ENCODE results near the gene EID1.

The EID1 gene

DNA sequence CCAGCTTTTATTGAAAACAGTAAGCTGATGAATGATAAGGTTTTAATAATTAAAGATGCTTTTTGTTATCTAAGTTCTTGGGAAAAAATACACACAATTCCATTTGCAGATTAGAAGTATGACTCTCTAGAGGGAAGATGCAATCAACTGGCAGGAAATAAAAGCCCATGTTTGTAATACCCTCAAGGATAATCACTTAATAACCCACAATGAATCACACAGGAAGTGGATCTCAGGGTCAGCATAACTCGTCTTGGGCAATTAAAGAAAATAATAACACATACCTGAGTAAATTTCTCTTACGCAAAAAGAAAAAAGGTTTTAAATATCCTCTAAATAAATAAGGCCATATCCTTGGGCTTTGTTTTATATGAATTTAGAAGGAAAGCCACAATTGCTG lies 9.4 kb upstream of the EID1 start:
- DNase-seq (ENCODE audit: low read depth in 2 of 3, low spot score in 2 of 3), result no peak

- no peak for DNase-seq (ENCODE audit: low read depth in 2 of 3, low spot score in 2 of 3)
Measured at GRCh38 chr15:48869966-48870365, 8.0 kb upstream of the EID1 start.

- DNase-seq (ENCODE audit: low read depth in 2 of 3, low spot score in 2 of 3), result no peak
Measured at GRCh38 chr15:48871542-48871941, 6.4 kb upstream of the EID1 start.

DNA sequence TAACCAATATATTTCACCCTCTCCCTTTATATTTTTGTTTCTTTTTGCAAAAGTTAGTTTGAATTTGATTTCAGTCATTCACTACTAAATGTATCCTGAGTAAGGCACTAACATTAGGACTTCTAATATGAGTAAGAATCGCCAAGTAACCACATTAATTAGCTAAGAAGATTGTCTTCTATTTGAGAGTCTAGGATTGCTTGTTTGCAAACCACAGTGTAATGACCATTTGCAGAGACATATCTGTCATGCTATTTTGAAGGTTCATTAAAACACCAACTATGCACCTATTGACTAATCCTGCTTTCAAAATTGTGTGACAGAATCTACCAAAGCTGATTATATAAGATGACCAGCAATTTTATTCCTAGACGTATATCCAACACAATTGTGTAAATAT lies 5.3 kb upstream of the EID1 start:
- no peak for DNase-seq (ENCODE audit: low read depth in 2 of 3, low spot score in 2 of 3)

DNA sequence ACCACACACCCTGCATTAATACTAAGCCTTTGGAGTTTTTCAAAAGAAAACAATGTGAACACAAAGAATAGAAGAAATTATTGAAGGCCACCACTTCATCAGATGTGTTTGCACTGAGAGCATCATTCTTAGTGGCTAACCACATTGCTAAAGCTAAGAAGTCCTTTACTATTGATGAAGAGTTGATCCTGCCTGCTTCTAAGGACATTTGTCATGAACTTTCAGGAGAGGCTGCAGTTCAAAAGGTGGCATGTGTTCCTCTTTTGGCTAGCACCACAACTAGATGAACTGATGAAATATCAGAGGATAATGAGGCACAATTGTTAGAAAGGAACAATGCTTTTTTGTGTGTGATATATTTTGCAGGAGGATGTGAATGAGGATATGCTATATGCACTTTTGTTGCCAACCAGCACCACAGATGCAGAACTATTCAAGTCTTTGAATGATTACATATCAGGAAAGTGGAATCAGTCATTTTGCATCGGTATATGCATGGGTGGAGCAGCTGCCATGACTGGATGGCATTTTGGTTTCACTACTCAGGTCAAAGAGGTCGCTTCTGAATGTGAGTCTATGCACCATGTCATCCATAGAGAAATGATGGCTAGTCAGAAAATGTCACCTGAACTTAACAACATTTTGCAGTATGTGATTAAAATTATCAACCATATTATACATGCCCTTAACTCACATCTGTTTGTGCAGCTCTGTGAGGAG lies 2.5 kb upstream of the EID1 start:
- no peak for DNase-seq (ENCODE audit: low read depth in 2 of 3, low spot score in 2 of 3)

DNA sequence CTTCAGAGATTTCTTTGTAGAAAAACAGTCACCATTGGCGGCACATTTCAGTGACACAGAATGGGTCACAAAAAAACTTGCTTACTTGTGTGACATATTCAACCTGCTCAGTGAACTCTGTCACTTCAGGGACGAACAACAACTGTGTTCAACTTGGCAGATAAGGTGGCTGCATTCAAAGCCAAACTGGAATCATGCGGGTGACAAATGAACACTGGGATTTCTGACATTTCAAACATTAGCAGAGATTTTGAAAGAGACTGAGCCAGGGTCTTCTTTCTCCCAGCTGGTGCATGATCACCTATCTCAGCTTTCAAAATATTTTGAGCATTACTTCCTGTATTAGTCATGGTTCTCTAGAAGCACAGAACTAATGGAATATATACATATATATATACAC lies 1.9 kb upstream of the EID1 start:
- DNase-seq (ENCODE audit: low read depth in 2 of 3, low spot score in 2 of 3), result no peak

GRCh38 chr15:48880070-48880634 lies 2.2 kb downstream of the EID1 start:
- DNase-seq (ENCODE audit: low read depth in 2 of 3, low spot score in 2 of 3), result no peak

GRCh38 chr15:48883699-48884098 lies 5.8 kb downstream of the EID1 start:
- DNase-seq (ENCODE audit: low read depth in 2 of 3, low spot score in 2 of 3), result no peak

DNA sequence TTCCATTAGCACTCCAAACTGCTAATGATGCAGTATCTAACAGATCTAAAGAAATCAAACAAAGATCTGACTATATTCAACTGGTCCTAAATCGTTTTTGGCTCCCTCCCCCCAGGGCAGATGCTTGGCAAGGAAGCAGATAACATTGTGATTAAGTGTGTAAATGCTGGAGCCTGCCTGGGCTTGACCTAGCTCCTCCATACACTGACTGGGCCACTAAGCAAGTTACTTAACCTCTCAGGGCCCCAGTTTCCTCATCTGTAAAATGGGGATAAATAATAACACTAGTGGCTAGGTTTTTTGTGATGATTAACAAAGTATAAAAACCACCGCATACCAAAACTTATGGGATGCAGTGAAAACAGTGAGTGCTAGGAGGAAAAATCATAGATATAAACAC lies 9.2 kb downstream of the EID1 start:
- no peak for DNase-seq (ENCODE audit: low read depth in 2 of 3, low spot score in 2 of 3)

- DNase-seq (ENCODE audit: low read depth in 2 of 3, low spot score in 2 of 3), result peak in 2 of 3 experiments; percentile 9 to 27
Measured at GRCh38 chr15:48888191-48888590, 10.3 kb downstream of the EID1 start.

DNA sequence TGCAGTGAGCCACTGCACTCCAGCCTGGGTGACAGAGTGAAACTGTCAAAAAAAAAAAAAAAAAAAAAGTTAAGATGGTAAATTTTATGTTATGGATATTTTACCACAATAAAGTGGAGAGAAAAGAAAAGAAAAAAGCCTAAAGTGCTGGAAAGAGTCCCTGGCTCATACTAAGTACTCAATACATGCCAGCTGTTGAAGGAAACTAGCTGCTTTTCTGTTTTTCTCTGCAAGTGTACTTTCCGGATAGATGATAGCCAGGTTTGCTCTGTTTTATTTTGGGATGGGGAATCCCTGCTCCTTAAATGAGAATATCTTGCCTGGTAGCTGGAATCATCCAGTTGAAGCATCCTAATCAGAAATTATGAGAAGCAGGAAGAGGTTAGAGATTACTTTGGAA lies 10.9 kb downstream of the EID1 start:
- DNase-seq (ENCODE audit: low read depth in 2 of 3, low spot score in 2 of 3), result no peak

DNA sequence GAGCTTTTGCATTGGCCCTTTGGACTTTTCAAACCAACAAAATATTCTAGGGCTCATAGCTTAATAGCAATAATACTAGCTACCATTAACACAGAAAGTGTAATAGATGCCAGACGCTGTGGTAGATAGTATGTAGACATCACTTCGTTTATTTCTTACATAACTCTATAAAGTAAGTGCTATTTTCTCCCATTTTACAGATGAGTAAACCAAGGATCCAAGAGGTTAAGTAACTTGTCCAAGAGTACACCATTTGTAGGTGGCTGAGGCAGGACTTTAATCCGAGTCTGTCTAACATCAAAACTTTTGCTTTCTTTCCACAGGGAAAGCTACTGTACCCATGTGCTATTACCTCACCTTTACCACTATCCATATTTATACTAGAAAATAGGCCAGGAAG lies 12.0 kb downstream of the EID1 start:
- no peak for DNase-seq (ENCODE audit: low read depth in 2 of 3, low spot score in 2 of 3)

DNA sequence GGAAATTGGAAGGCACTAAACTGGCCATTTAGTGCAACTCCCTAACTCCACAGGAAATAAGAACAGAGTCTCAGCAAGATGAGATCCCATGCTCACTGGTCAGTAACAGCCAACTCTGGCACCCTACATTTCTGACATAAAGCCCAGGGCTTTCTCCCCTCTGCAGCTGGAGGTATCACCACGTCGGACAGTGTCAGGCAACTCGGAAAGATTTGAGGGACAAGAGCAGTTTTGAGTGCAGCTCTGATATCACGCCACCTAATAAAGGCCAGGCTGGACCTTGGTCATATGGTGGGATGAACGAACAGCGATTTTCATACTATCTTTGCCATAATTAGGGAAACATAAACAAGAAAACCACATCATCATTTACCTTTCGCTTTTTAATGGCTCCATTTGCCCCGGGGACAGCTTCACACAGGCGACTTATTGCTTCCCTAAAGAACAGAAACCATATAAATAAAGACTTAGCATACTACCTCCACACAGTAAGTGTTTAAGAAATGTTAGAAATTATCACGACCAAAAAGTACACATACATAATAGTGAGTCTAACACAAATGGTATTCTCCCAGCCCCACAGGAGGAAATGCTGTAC lies 12.5 kb downstream of the EID1 start:
- DNase-seq (ENCODE audit: low read depth in 2 of 3, low spot score in 2 of 3), result no peak

- no peak for DNase-seq (ENCODE audit: low read depth in 2 of 3, low spot score in 2 of 3)
Measured at GRCh38 chr15:48891232-48891765, 13.4 kb downstream of the EID1 start.

DNA sequence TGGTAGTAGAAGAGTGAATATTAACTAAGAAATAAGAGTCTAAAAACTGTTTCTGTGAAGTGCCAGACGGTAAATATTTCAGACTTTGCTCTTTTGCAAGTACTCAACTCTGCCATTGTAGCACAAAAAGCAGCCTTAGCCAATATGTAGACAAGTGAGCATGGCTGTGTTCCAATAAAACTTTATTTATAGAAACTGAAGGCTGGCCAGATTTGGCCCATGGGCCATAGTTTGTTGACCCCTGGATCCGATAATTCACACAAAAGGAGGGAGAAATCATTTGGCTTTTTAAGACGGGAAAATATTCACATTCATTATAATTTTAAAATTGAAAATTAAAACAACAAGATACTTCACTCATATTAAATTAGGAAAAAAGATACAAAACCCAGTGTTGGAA lies 15.4 kb downstream of the EID1 start:
- no peak for DNase-seq (ENCODE audit: low read depth in 2 of 3, low spot score in 2 of 3)

GRCh38 chr15:48896869-48897814 lies 19.2 kb downstream of the EID1 start:
- DNase-seq (ENCODE audit: low read depth in 2 of 3, low spot score in 2 of 3), result no peak

- no peak for DNase-seq (ENCODE audit: low read depth in 2 of 3, low spot score in 2 of 3)
Measured at GRCh38 chr15:48898032-48898431, 20.1 kb downstream of the EID1 start.

- DNase-seq (ENCODE audit: low read depth in 2 of 3, low spot score in 2 of 3), result no peak
Measured at GRCh38 chr15:48898446-48898845, 20.5 kb downstream of the EID1 start.

GRCh38 chr15:48899793-48900192 lies 21.9 kb downstream of the EID1 start:
- DNase-seq (ENCODE audit: low read depth in 2 of 3, low spot score in 2 of 3), result no peak

GRCh38 chr15:48904758-48905157 lies 26.8 kb downstream of the EID1 start:
- no peak for DNase-seq (ENCODE audit: low read depth in 2 of 3, low spot score in 2 of 3)

DNA sequence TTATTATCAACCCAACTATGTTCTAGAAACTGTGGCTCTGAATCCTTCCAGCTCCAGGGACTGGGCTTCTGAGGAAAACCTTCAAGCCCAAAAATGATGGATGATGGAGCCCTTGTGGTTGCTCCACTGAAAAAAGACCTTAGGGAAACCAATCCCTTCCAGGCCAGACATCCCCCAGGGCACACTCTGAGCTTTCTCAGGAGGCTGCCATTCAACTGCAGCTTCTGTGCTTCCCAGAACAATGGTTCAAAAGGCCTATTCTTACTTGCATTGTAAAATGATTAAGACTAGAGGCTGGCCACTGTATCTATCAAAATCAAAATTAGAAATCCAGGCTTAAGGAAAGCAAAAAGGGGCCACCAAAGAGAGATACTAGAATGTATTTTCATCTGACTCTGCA lies 27.3 kb downstream of the EID1 start:
- DNase-seq (ENCODE audit: low read depth in 2 of 3, low spot score in 2 of 3), result no peak
